ENCODE results near the gene JDP2. TPM values are rescaled to one million over a fixed set of nuclear protein-coding genes. Genes with fewer than 3 reads are reported as not detected.

Gene JDP2
- polyA plus RNA-seq, 1 of the 3 experiments (the other 2 are of a cell fraction), result 22.3 TPM

- WGBS (ENCODE audit: low lambda C conversion rate), result 98% methylated on average over 8 of the region's 8 CpGs
- H3K4me1 ChIP-seq (ENCODE audit: control insufficient read depth in 1 of 2, insufficient read depth in 2 of 2, low read depth in 1 of 2, low read length in 1 of 2), result peaks cover 7 to 69% of the 10 kb centered on the region in 2 experiments; a peak in 3 of 4 replicates
- no peak for DNase-seq
- ChIA-PET CTCF (interaction anchor here (0.9 to 3.8 kb wide), 5 partner anchors 56 to 222 kb away, joined by 3 to 20 read pairs (median 6); no protein-coding TSS in a partner anchor), POLR2A (no interaction called here)
- H3K9ac ChIP-seq, result no peak overlapping the region
- no peak for TF ChIP-seq YY1 (IDR thresholded peaks at IDR 0.05; ENCODE audit: low read depth)
- TF ChIP-seq SIN3A (IDR thresholded peaks at IDR 0.05; ENCODE audit: borderline replicate concordance, low read depth, low read length), result no peak
- TF ChIP-seq MXI1 (IDR thresholded peaks at IDR 0.05; ENCODE audit: low read depth, low read length), result no peak
- TF ChIP-seq TCF12 (IDR thresholded peaks at IDR 0.05), result no peak
- H3K27me3 ChIP-seq (ENCODE audit: insufficient read depth), result no peaks in the 10 kb centered on the region
- H3K36me3 ChIP-seq (replicated peaks in 1 of 2; ENCODE audit: control insufficient read depth in 1 of 2, insufficient read depth in 2 of 2, low read length in 1 of 2), result peaks cover 14% of the 10 kb centered on the region in 2 experiments
- H3K27ac ChIP-seq (ENCODE audit: low read depth in 2 of 2, low read length in 1 of 2), result no peak overlapping the region
- H3K9me3 ChIP-seq, result no peaks in the 10 kb centered on the region
- no peaks in the 10 kb centered on the region for H3K9me2 ChIP-seq
- H3K4me2 ChIP-seq, result no peak overlapping the region
- no peak overlapping the region for H2AFZ ChIP-seq (ENCODE audit: low read depth)
- H3K4me3 ChIP-seq (ENCODE audit: low read depth in 2 of 2, low read length in 1 of 2), result no peak overlapping the region
- H3K79me2 ChIP-seq (ENCODE audit: insufficient read depth), result peaks cover 60% of the 10 kb centered on the region
- no peaks in the 10 kb centered on the region for H3F3A ChIP-seq (replicated peaks; ENCODE audit: insufficient read depth)
- H4K20me1 ChIP-seq (ENCODE audit: insufficient read depth), result peaks cover 85% of the 10 kb centered on the region
Observed at GRCh38 chr14:75432411-75432810, 4.6 kb downstream of the JDP2 start.

GRCh38 chr14:75433631-75434071, 5.8 kb downstream of the JDP2 start:
- ChIA-PET POLR2A (interaction anchor here (1.0 kb wide), 1 partner anchor 307 kb away, joined by 3 read pairs; the partner anchor contains the start of gene NEK9), CTCF (interaction anchor here (1.0 to 5.3 kb wide), 6 partner anchors 11 to 130 kb away, joined by 3 to 38 read pairs (median 6); no protein-coding TSS in a partner anchor)
- peak; percentile 46 for DNase-seq
- Histone ChIP-seq H3K27me3 (ENCODE audit: insufficient read depth) (no peaks in the 10 kb centered on the region), H4K20me1 (ENCODE audit: insufficient read depth) (peaks cover 95% of the 10 kb centered on the region), H3K9me2 (no peaks in the 10 kb centered on the region), H3K4me2 (no peak overlapping the region), H2AFZ (ENCODE audit: low read depth) (no peak overlapping the region), H3K27ac (ENCODE audit: low read depth in 2 of 2, low read length in 1 of 2) (peak overlapping the region in 1 of 2 experiments; percentile 95; a peak in 2 of 4 replicates), H3K79me2 (ENCODE audit: insufficient read depth) (peaks cover 57% of the 10 kb centered on the region), H3K4me1 (ENCODE audit: control insufficient read depth in 1 of 2, insufficient read depth in 2 of 2, low read depth in 1 of 2, low read length in 1 of 2) (peaks cover 7 to 80% of the 10 kb centered on the region in 2 experiments; a peak in 3 of 4 replicates), H3K36me3 (replicated peaks in 1 of 2; ENCODE audit: control insufficient read depth in 1 of 2, insufficient read depth in 2 of 2, low read length in 1 of 2) (peaks cover 14 to 24% of the 10 kb centered on the region in 2 experiments), H3K9ac (no peak overlapping the region), H3F3A (replicated peaks; ENCODE audit: insufficient read depth) (no peaks in the 10 kb centered on the region), H3K9me3 (no peaks in the 10 kb centered on the region), H3K4me3 (ENCODE audit: low read depth in 2 of 2, low read length in 1 of 2) (no peak overlapping the region)
- WGBS (ENCODE audit: low lambda C conversion rate), result 87% methylated on average over 6 of the region's 6 CpGs
- TF ChIP-seq TAF1 (IDR thresholded peaks at IDR 0.05; ENCODE audit: borderline replicate concordance, low read depth, low read length), result no peak
- peak in 1 of 2 experiments; percentile 23; a peak in 1 of 4 replicates for TF ChIP-seq EP300 (IDR thresholded peaks at IDR 0.05; ENCODE audit: borderline replicate concordance in 1 of 2, low read depth in 1 of 2, low read length in 1 of 2)

- Histone ChIP-seq H3K9me2 (no peaks in the 10 kb centered on the region), H4K20me1 (ENCODE audit: insufficient read depth) (peaks cover 95% of the 10 kb centered on the region), H3K79me2 (ENCODE audit: insufficient read depth) (peaks cover 50% of the 10 kb centered on the region), H3K27me3 (ENCODE audit: insufficient read depth) (no peaks in the 10 kb centered on the region), H3K27ac (ENCODE audit: low read depth in 2 of 2, low read length in 1 of 2) (peak overlapping the region in 1 of 2 experiments; percentile 95; a peak in 2 of 4 replicates), H3F3A (replicated peaks; ENCODE audit: insufficient read depth) (no peaks in the 10 kb centered on the region), H3K4me1 (ENCODE audit: control insufficient read depth in 1 of 2, insufficient read depth in 2 of 2, low read depth in 1 of 2, low read length in 1 of 2) (peaks cover 4 to 76% of the 10 kb centered on the region in 2 experiments; a peak in 3 of 4 replicates), H3K9me3 (no peaks in the 10 kb centered on the region), H3K36me3 (replicated peaks in 1 of 2; ENCODE audit: control insufficient read depth in 1 of 2, insufficient read depth in 2 of 2, low read length in 1 of 2) (peaks cover 14 to 29% of the 10 kb centered on the region in 2 experiments), H3K4me3 (ENCODE audit: low read depth in 2 of 2, low read length in 1 of 2) (no peak overlapping the region), H3K4me2 (no peak overlapping the region), H2AFZ (ENCODE audit: low read depth) (no peak overlapping the region), H3K9ac (no peak overlapping the region)
- ChIA-PET CTCF (interaction anchor here (0.9 to 5.3 kb wide), 8 partner anchors 10 to 131 kb away, joined by 3 to 38 read pairs (median 6); no protein-coding TSS in a partner anchor), POLR2A (interaction anchor here (1.0 kb wide), 1 partner anchor 308 kb away, joined by 3 read pairs; the partner anchor contains the start of gene NEK9)
- DNase-seq, result peak; percentile 76
- WGBS (ENCODE audit: low lambda C conversion rate), result 70% methylated on average over 6 of the region's 6 CpGs
- TF ChIP-seq GABPA (IDR thresholded peaks at IDR 0.05; ENCODE audit: low read depth), result no peak
- 0 out of 2 replicates have a peak, but pooled peaks have one; percentile 26 for TF ChIP-seq GATA2 (CRISPR knock-in tag; IDR thresholded peaks at IDR 0.05)
- TF ChIP-seq ELF1 (IDR thresholded peaks at IDR 0.05), result no peak
- no peak for TF ChIP-seq REST (IDR thresholded peaks at IDR 0.05; ENCODE audit: low read depth, low read length)
- no peak for TF ChIP-seq SIN3A (IDR thresholded peaks at IDR 0.05; ENCODE audit: borderline replicate concordance, low read depth, low read length)
- TF ChIP-seq SMC3 (IDR thresholded peaks at IDR 0.05; ENCODE audit: low read depth, low read length), result no peak
- no peak for TF ChIP-seq MAX (IDR thresholded peaks at IDR 0.05; ENCODE audit: low read depth)
- peak; percentile 31; the same call in 1 of the 2 replicates for TF ChIP-seq MXI1 (IDR thresholded peaks at IDR 0.05; ENCODE audit: low read depth, low read length)
- TF ChIP-seq TCF12 (IDR thresholded peaks at IDR 0.05), result peak; percentile 50; the same call in 1 of the 2 replicates
- no peak for TF ChIP-seq JUND (IDR thresholded peaks at IDR 0.05)
- no peak for TF ChIP-seq FOSL2 (IDR thresholded peaks at IDR 0.05; ENCODE audit: borderline replicate concordance, low read depth)
Observed at GRCh38 chr14:75434138-75434889, 6.5 kb downstream of the JDP2 start.

Data from SK-N-SH (cell line).